Skeletal muscle cell (primary cell): ENCODE results near the gene FAM107B.

Experiments used
- DNase-seq: peaks from one replicate; pipeline ENCODE4 v3.0.0-alpha.2; 2010; ENCODE audit warnings: low read depth
- H3K4me3 ChIP-seq: 2 replicates; pipeline ENCODE4 v1.5.1; 2011; ENCODE audit warnings: low read depth, mild to moderate bottlenecking, control low read depth, low read length, moderate library complexity

The FAM107B gene

DNA sequence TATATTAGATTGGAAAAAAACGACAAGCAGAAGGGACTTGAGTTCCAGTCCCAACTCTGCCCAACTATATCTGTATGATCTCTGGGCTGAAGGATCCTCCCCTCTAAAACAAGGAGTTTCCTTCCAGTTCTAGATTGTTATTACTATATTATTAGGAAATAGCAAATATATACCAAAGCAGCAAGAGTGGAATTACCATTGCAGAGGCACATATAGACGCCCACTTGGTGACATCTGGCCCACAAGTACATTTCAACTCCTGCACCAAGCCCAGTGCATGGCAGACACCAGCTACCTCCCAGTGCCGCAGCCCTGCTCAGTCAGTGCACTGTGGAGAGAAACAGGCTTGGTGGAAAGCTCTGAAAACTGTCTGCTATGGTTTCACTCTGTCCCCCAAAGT, 201.9 kb downstream of the FAM107B start:
- no peak for DNase-seq
- no peak overlapping the region for H3K4me3 ChIP-seq

DNA sequence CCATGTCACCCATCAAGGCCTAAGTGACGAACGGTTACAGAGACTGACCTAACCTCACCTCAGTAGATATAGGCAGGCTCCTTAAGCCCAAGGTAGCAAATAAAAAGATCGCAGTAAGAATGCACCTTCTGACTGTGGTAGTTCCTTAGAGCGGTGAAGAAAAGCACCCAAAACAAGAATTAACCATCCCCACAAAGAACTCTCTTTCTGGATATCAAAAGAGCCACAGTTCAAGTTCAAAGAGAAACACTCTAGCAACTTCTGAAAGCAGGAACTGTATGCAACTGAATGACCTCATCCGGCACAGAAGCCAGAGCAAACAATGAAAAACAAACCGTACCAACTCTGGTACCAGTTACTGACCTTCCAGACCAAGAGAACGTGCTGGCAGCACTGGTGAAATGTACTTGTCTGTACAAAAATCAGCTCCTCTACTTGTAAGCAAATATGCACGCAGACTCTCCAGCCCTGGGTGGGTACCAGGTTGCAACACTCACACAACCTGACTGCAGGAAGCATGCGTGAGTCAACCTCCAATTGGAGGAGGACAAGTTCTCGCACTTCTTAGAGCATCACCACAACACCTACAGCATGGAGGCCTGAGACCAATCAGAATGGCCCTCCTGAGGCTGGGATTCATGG, 202.7 kb downstream of the FAM107B start:
- no peak overlapping the region for H3K4me3 ChIP-seq
- DNase-seq: no peak

DNA sequence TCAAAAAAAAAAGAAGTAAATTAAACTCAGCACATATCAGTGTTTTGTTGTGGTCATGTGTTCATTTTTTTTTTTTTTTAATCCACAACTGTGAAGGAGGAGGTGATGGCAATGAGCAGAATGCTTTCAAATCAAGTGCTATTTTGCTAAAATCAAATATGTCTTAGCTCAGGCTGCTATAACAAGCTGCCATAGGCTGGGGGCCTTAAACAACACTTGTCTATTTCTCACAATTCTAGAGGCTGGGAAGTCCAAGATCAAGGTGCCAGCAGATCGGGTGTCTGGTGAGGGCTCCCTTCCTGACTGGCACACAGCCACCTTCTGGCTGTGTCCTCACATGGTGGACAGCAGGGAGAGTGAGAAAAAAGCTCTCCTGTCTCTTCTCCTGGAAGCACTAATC, 203.9 kb downstream of the FAM107B start:
- no peak for DNase-seq
- no peak overlapping the region for H3K4me3 ChIP-seq

DNA sequence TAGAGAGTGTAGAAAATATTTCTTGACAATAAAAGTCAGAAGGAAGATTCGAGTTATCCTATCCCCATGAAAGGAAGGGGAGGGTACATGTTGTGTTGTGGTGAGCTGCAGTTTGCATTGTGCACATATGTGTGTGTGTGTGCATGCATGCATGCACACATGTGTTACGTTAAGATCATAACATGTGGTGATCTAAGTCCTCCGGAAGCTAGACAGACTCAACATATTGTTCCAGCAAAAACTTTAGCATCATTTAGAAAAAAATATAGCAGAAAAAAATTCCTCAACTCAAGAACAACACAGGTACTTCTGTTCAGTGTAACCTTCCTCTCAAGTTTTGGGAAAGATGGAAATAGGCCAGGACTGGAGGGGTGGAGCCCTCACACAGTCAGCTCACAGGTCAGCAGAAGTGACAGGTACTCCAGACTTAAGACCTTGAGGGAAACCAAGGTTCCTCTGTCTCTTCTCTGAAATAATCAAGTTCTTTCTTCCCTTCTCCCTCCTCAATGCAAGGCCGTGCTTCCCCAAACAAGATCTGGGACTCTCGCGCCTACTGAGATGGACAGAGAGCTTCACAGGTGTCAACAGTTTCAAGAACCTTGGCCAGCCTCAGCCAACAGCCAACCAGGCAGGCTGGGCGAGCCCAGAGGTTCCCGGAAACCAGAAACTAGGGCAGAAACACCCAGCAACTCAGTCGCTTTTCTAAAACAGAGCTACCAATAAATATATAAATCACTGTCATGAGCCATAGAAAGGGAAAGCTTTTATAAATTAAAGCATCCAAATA, 205.2 kb downstream of the FAM107B start:
- no peak for DNase-seq
- H3K4me3 ChIP-seq: no peak overlapping the region

DNA sequence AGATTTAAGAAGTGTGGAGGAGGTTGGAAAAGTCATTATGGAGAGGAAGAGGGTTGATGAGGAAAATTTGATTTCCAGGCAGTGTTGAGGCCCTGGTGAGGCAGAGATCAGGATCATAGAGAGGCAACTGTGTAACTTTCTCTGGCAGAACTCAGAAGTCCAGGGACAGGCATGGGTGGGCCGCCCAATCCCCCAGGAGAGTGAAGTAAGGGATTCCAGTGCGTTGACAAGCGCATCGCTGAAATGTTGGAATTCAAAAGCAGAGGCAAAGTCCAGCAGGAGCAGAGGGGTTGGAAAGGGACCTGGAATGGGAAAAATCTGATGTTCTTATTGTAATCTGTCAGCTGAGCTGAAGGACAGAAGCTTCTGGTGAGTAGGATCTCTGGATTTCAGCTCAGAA, 207.3 kb downstream of the FAM107B start:
- H3K4me3 ChIP-seq: no peak overlapping the region
- DNase-seq: no peak

DNA sequence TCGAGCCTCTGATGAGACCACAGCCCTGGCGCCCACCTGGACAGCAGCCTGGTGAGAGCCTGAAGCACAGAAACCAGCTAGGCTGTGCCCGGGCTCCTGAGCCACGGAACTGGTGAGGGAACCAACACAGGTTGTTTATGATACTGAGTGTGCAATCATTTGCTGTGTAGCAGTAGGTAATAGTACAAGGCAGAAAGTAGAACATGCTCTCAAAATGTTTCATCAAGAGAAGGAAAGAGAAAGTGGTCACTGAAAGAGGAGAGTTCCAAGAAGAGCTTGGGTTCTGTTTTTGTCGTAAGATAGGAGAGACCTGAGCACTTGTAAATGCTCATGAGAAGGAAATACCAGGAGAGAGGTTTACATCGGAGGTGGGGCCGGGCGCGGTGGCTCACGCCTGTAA, 208.2 kb downstream of the FAM107B start:
- DNase-seq: no peak
- no peak overlapping the region for H3K4me3 ChIP-seq

DNA sequence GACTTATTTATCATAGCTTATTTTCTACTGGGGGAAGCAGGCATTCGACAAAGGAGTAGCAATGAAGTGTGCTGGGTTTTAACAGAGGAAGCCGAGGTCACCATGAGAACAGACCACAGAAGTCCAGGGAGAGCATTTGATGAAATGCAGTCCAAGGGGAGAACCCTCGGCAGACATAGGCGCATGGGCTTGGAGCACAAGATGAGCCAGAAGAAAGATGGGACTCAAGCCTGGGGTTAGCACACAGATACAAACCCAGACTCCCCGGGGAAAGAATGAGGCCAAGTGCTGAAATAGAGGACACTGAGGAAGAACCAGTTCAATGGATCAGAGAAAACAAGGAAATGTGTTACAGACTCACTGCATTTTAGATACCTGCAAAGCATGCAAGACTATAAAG, 209.5 kb downstream of the FAM107B start:
- no peak overlapping the region for H3K4me3 ChIP-seq
- no peak for DNase-seq

DNA sequence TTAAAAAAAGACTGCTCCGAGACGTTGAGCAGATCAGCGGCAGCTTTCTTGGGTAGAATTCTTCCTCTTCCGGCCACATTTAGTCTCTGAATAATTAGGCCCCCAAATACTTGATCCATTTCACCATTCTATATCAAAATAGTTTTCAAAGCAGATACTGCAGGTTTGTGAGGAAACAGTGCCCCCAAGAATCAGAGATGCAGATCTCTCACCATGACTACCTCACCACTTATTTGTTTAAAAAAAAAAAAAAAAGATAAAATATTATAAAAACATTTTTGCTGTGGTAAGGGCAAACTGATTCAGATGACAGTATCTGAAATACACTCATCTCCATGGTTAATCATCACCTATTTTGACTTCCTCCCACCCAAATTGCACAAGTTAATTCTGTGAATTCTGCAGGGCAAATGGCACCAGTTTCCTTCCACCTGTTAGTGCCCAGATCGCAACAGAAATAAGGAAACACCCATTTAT, 210.4 kb downstream of the FAM107B start:
- H3K4me3 ChIP-seq: no peak overlapping the region
- DNase-seq: no peak

DNA sequence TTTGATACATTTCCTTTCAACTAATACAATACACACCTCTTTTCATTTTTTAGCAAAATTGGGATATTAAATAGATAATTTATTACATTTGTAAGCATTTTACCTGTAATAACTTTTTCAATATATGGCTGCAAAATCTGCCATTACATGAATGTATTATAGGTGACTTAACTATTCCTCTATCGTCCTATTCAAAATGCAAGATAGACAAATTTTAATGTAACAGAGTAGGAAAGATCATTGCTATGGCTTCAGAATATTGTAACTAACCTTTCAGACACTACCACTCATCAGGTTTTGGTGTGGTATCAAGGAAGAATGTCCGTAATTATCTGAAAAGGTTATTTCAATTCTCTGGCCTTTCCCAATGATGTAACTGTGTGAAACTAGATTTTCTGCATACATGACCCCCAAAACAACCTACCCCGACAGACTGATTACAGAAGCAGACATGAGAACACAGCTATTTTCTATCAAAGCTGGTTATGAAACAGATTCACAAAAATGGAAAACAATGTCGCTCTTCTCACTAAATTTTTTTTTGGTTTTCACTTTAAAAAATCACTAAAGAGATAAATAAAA, 211.2 kb downstream of the FAM107B start:
- no peak for DNase-seq
- no peak overlapping the region for H3K4me3 ChIP-seq

DNA sequence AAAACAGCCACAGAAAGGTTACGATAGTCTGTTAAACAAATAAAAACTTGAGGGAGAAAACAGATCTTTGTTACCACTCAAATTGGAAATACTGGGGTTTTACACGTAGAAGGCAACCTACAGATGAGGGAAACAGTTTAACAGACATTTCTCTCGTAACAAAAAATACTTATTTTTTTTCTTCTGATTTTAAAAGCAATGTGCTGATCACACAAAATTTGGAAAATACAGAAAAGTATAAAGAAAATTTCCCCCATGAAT, 211.7 kb downstream of the FAM107B start:
- H3K4me3 ChIP-seq: no peak overlapping the region
- no peak for DNase-seq

DNA sequence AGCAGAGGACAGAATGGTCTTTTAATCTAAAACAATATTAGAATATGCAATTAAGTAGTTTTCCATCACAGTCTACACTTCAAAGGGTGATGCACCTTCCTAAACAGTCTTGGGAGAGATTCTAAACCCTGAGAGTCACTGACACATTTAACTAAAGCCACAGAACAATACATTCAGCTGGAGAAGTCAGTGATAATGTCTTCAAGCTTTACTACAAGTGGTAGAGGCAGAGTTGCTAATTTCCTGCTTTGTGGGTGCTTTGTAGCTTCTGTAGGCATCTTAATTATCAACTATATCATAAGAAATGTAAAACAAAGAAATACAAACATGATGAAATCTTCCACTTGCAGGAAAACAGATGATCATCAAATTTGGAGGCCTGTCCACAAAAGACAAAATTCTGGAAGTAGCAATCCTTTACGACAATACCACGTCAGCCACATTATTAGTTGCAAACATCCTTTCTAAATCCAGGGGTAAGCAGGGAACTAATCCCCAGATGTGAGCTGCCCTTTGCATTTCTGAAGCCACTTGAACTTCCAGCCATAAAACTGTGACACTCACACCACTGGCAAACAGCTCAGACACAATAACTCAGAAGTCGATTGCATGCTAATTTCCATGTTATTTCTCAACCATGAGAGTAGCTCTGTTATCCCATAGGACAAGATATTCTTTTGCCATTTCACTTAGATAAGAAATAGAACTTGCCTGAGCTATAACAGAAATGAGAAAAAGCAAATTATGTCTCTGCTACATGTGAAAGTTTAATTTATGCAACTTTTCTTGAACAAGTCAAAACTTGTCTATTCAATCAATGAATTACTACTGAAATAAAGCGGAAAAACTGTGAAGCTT, 212.2 kb downstream of the FAM107B start:
- H3K4me3 ChIP-seq: no peak overlapping the region
- DNase-seq: no peak

DNA sequence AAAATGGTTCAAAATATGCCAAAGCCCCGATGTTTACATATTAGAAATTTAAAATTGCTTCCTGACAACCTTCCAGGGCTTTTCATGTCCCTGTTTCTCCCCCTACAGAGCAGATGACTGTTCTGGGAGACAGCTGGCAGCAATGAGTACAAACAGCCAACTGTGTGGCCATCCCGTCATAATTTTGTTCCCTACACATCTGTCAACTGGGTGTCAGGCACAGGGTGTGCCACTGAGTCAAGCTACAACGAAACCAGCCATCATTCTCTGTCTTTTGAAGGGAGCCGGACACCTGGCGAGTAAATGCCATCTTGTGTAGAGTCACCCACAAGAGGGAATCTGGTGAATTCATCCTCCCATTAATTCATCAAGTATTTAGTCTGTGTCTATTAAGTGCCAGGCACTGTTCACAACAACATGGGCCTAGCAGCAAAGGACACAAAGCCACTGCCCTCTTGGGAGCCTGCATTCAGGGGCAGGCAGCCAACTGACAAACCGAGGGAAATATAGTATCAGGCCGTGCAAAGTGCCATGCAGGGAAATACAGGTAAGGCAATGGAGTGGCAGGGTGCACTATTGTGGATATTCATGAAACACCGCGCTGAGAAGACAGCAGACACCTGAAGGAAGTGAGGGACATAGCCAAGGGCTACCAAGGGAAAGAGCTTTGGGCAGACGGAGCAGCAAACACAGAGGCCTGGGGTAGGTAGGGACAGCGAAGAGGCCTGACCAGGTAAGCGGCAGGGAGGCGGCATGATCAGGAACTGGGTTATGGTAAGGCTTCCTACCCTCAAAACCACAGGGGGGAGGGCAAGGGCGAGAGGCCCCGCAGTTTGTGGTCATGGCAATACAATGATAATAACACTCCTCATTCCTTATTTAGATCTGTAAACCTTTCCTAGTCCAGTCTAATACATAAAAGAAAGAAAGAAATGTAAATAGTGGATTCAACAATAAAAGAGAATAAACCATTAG, 213.6 kb downstream of the FAM107B start:
- DNase-seq: no peak
- no peak overlapping the region for H3K4me3 ChIP-seq

DNA sequence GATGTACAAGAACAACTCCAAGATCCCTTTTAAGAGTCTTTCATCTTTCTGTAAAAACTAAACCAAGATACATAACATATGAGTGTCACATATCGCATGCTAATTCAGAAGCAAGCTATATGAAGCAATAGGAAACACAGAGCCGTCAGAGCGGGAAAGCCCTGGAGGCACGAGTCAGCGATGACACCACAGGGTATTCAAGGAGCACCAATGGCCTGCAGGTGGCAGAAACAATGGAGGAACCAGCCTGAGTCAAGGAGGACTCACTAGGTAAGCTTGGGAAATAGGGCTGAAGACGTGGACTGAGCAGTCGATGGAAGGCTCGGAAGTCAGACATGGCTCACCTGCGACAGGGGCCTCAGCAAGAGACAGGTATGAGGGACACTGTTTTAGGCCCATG, 214.4 kb downstream of the FAM107B start:
- DNase-seq: no peak
- no peak overlapping the region for H3K4me3 ChIP-seq

DNA sequence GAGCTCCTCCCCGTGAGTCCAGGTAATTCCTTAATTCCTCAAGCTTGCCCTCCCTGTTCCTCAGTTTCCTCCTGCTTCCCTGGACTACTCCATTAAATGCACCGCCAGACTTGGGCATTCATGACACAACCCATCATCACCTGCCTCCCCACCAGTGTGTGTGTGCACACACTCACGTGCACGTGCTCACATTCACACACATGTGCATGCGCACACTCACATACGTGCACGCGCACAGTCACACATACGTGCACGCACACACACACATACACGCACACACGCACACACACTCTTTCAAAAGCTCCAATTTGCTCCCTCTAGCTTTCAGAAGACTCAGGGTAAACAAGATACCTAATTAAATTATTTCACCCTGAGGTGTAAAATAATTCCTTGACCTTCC, 216.7 kb downstream of the FAM107B start:
- H3K4me3 ChIP-seq: no peak overlapping the region
- no peak for DNase-seq

DNA sequence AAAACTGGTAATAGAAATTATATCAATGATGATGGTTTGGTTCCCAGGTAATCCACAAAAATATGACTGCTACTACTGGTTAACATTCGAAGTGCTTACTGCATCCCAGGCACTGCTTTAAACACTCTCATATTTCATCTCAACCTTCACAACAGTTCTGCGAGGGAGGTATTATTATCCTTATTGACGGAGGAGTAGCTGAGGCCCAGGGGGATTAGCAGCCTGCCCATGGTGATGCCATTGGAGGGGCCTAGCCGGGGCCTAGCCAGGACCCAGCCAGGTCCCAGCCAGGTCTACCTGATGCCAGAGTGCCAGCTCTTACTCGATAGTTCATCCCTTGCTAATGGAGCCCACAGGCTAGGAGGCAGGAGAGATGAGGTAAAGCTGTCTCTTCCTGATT, 217.1 kb downstream of the FAM107B start:
- DNase-seq: no peak
- H3K4me3 ChIP-seq: no peak overlapping the region

DNA sequence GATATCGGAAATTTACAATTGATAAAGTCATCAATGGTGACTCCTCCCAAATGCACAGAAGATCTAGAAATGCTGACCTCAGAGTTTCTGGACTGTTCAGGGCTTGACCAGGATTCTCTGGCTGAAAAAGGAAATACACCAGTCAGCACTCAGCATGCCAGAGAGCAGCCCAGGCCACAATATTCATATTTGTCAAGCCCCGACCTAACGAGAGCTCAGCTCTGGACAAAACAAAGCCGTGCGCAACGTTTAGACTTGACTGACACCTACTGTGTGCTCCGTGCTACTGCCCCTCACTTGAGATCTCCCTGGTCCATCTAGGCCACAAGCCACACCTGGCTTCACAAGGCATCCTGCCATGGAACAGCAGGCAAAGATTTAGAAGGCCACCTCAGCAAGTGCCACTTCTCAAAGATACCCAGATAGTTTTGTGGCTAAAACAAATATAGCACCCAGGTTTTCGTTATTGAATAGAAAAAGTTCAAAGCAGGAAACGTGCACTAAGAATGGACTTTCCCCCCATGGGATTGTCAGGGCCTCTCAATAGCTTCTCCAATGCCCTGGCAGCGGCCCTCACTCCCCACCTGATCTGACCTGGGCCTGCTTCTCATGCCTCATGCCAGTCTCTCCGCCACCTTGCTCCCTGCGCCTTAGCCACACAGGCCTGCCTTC, 218.3 kb downstream of the FAM107B start:
- no peak for DNase-seq
- H3K4me3 ChIP-seq: no peak overlapping the region

DNA sequence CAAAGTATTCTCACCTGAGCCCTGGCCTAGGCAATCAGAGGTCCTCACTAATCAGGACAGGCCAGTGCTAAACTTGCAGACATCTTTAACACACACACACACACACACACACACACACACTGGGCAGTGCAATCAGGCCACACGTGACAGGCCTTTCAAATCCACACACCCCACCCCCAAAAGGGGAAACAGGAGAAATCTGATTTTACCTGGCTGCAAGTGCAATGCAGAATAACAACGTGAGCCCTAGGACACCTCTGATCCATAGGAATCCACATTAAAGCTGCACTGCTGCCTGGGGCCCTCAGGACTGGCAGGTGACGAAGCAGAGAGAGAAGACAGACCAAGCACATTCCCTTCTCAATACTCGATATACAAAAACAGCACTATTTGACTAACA, 218.9 kb downstream of the FAM107B start:
- H3K4me3 ChIP-seq: no peak overlapping the region
- DNase-seq: no peak

DNA sequence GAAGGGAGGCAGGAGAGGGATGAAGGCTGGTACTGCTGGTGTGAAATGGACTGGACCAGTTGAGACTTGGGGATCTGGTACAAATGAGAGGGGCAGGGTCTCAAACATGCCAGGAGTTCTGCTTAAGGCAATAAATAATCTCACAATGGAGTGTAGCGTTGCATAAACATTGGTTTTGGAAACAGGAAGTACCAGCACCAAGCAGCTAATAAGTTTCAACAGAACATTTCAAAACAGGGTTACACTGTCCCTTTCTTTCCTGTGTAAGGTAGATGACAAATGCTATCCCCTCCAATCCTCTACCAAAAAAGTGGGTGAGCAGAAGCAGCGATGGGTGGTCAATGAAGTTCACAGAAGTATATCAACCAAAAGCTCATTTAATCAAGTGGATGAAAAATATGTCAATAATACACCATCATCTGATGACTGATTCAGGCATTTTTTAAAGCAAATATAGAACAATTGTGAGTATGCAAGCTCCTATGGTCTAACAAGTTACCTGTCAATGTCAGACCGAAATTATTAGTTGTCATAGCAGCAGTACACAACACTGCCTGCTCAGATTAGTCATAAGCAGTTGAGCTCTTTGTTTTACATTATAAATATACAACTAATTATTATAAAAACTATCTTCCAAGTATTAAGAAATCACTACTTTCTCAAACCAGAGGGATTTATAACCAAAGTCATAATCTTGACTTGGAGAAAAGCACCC, 220.0 kb downstream of the FAM107B start:
- H3K4me3 ChIP-seq: no peak overlapping the region
- DNase-seq: no peak
